Neuronal stem cell (in vitro differentiated cells): Measurements from ENCODE around the gene PPP1R15B.
A peak's percentile ranks its signal among the peaks of the same experiment; 100 is the strongest.

Source experiments
- DNase-seq: peaks from one replicate; pipeline ENCODE4 v3.0.0-alpha.2; 2013; ENCODE audit warnings: low spot score
- H2AFZ ChIP-seq: one replicate; pipeline ENCODE4 v1.6.1; 2013; ENCODE audit warnings: mild to moderate bottlenecking, low read length, inconsistent platforms
- H2AK5ac ChIP-seq: 2 replicates; pipeline ENCODE4 v1.6.1; 2013; ENCODE audit warnings: low read depth, mild to moderate bottlenecking, inconsistent platforms, low read length, moderate library complexity, mixed read lengths
- H2BK120ac ChIP-seq: 2 replicates; pipeline ENCODE4 v1.6.1; 2013; ENCODE audit warnings: low read depth, mild to moderate bottlenecking, inconsistent platforms, low read length, moderate library complexity, mixed read lengths
- H2BK12ac ChIP-seq: one replicate; pipeline ENCODE4 v1.6.1; 2013; ENCODE audit warnings: low read length, inconsistent platforms
- H2BK15ac ChIP-seq: 2 replicates; pipeline ENCODE4 v1.6.1; 2013; ENCODE audit warnings: mild to moderate bottlenecking, low read length, inconsistent platforms, mixed read lengths
- H2BK5ac ChIP-seq: one replicate; pipeline ENCODE4 v1.6.1; 2013; ENCODE audit warnings: inconsistent platforms, mild to moderate bottlenecking, low read length, moderate library complexity
- H3K14ac ChIP-seq: one replicate; pipeline ENCODE4 v1.6.1; 2013; ENCODE audit warnings: low read length, inconsistent platforms
- H3K18ac ChIP-seq: 2 replicates; pipeline ENCODE4 v1.6.1; 2013; ENCODE audit warnings: low read length, inconsistent platforms
- H3K23ac ChIP-seq: 2 replicates; pipeline ENCODE4 v1.6.1; 2013; ENCODE audit warnings: low read depth, mild to moderate bottlenecking, mixed read lengths, low read length, inconsistent platforms; ENCODE audit not compliant: poor library complexity
- H3K27ac ChIP-seq: replicated peaks from 3 replicates; pipeline ENCODE4 v1.5.1; 2013; ENCODE audit warnings: low read length, inconsistent platforms
- H3K27me3 ChIP-seq, 3 experiments: 2 replicates each; pipeline ENCODE4 v1.6.1; 2013; ENCODE audit warnings: low read length in 3 of 3, mild to moderate bottlenecking in 2 of 3, inconsistent platforms in 1 of 3, low read depth in 1 of 3, mixed read lengths in 1 of 3, moderate library complexity in 1 of 3; ENCODE audit not compliant: control insufficient read depth in 3 of 3, insufficient read depth in 3 of 3
- H3K36me3 ChIP-seq, 2 donors: replicated peaks in 1 of 2; 2 replicates each; pipeline ENCODE4 v1.6.1; 2013; ENCODE audit warnings: low read length in 2 of 2; ENCODE audit not compliant: control insufficient read depth in 2 of 2, insufficient read depth in 2 of 2
- H3K4ac ChIP-seq: 2 replicates; pipeline ENCODE4 v1.6.1; 2013; ENCODE audit warnings: inconsistent platforms, mild to moderate bottlenecking, low read length, moderate library complexity
- H3K4me1 ChIP-seq, 2 donors: 1 replicate in 1 of 2; 2 replicates in 1 of 2; pipeline ENCODE4 v1.6.1; 2013; ENCODE audit warnings: low read length in 2 of 2, low read depth in 1 of 2; ENCODE audit not compliant: control insufficient read depth in 2 of 2, insufficient read depth in 1 of 2
- H3K4me2 ChIP-seq: one replicate; pipeline ENCODE4 v1.6.1; 2013; ENCODE audit warnings: mild to moderate bottlenecking, low read length, inconsistent platforms; ENCODE audit not compliant: insufficient read depth, poor library complexity, severe bottlenecking
- H3K4me3 ChIP-seq, 2 donors: 2 replicates each; pipeline ENCODE4 v1.5.1; 2013; ENCODE audit warnings: low read length in 2 of 2, mild to moderate bottlenecking in 2 of 2, inconsistent platforms in 1 of 2, moderate library complexity in 1 of 2
- H3K79me1 ChIP-seq: one replicate; pipeline ENCODE4 v1.6.1; 2013; ENCODE audit warnings: low read depth, mild to moderate bottlenecking, inconsistent platforms, low read length, moderate library complexity
- H3K9ac ChIP-seq: one replicate; pipeline ENCODE4 v1.6.1; 2013; ENCODE audit warnings: mild to moderate bottlenecking, low read depth, low read length, inconsistent platforms; ENCODE audit not compliant: poor library complexity
- H3K9me3 ChIP-seq, 2 donors: replicated peaks in 1 of 2; 2 replicates each; pipeline versions ENCODE3 to v1.6.1; 2013; ENCODE audit warnings: low read length in 2 of 2, mild to moderate bottlenecking in 2 of 2, inconsistent platforms in 1 of 2, low read depth in 1 of 2, mixed read lengths in 1 of 2, moderate library complexity in 1 of 2; ENCODE audit not compliant: control insufficient read depth in 2 of 2, insufficient read depth in 1 of 2
- H4K8ac ChIP-seq: one replicate; pipeline ENCODE4 v1.6.1; 2013; ENCODE audit warnings: low read depth, mild to moderate bottlenecking, inconsistent platforms, low read length, moderate library complexity
- H4K91ac ChIP-seq: one replicate; pipeline ENCODE4 v1.6.1; 2013; ENCODE audit warnings: low read length, low read depth, mild to moderate bottlenecking, inconsistent platforms; ENCODE audit not compliant: poor library complexity
- WGBS, 2 donors: extraction: QIAGEN DNeasy Blood & Tissue Kit; methylation state at CpG; one replicate each; pipeline ENCODE4 v1.1.7; 2013; ENCODE audit warnings: missing lambda C conversion rate in 2 of 2, mixed read lengths in 1 of 2; ENCODE audit not compliant: insufficient read length in 2 of 2, insufficient replicate concordance in 1 of 2; ENCODE audit errors: extremely low coverage in 2 of 2; 5-methylcytosine and 5-hydroxymethylcytosine counted together

The PPP1R15B gene

GRCh38 chr1:204426971-204427701, 15.5 kb upstream of the PPP1R15B start:
- Histone ChIP-seq H3K36me3 (peaks cover 34 to 94% of the 10 kb centered on the region in 2 donors), H3K9me3 (no peaks in the 10 kb centered on the region), H2BK15ac (no peak overlapping the region), H3K23ac (no peak overlapping the region), H3K4ac (no peak overlapping the region), H3K79me1 (no peaks in the 10 kb centered on the region), H2AK5ac (no peak overlapping the region), H3K4me2 (no peak overlapping the region), H4K91ac (no peak overlapping the region), H2AFZ (no peak overlapping the region), H3K27ac (no peak overlapping the region), H3K4me3 (no peak overlapping the region), H3K9ac (no peak overlapping the region), H3K18ac (no peak overlapping the region), H3K4me1 (no peaks in the 10 kb centered on the region), H3K27me3 (no peaks in the 10 kb centered on the region), H2BK120ac (no peak overlapping the region), H2BK5ac (no peak overlapping the region), H3K14ac (no peak overlapping the region), H4K8ac (no peak overlapping the region), H2BK12ac (no peak overlapping the region)
- no CpG with 5 or more reads among the region's 9 CpGs for WGBS, 2 donors
- no peak for DNase-seq

- no peaks in the 10 kb centered on the region for H3K4me1 ChIP-seq
- H3K27ac ChIP-seq: no peak overlapping the region
- no peak overlapping the region for H2AFZ ChIP-seq
- H3K14ac ChIP-seq: no peak overlapping the region
- no peak overlapping the region for H2BK15ac ChIP-seq
- H4K8ac ChIP-seq: no peak overlapping the region
- no peak for DNase-seq
- no peak overlapping the region for H2BK12ac ChIP-seq
- H4K91ac ChIP-seq: no peak overlapping the region
- peaks cover 28 to 93% of the 10 kb centered on the region in 2 donors for H3K36me3 ChIP-seq
- H3K18ac ChIP-seq: no peak overlapping the region
- no peak overlapping the region for H3K4ac ChIP-seq
- H2BK120ac ChIP-seq: no peak overlapping the region
- no peaks in the 10 kb centered on the region for H3K9me3 ChIP-seq
- no peaks in the 10 kb centered on the region for H3K79me1 ChIP-seq
- H2BK5ac ChIP-seq: no peak overlapping the region
- H3K4me3 ChIP-seq: no peak overlapping the region
- no peak overlapping the region for H3K23ac ChIP-seq
- no peaks in the 10 kb centered on the region for H3K27me3 ChIP-seq
- no CpG with 5 or more reads among the region's 2 CpGs for WGBS, 2 donors
- no peak overlapping the region for H3K9ac ChIP-seq
- no peak overlapping the region for H3K4me2 ChIP-seq
- no peak overlapping the region for H2AK5ac ChIP-seq
These were observed 14.9 kb upstream of the PPP1R15B start for GRCh38 chr1:204426474-204426873.

GRCh38 chr1:204426035-204426436, 14.4 kb upstream of the PPP1R15B start:
- Histone ChIP-seq H3K18ac (no peak overlapping the region), H2BK5ac (no peak overlapping the region), H3K36me3 (peaks cover 30 to 94% of the 10 kb centered on the region in 2 donors), H3K27me3 (no peaks in the 10 kb centered on the region), H3K9ac (no peak overlapping the region), H3K79me1 (no peaks in the 10 kb centered on the region), H3K9me3 (no peaks in the 10 kb centered on the region), H3K14ac (no peak overlapping the region), H3K4me2 (no peak overlapping the region), H3K23ac (no peak overlapping the region), H4K91ac (no peak overlapping the region), H2BK15ac (no peak overlapping the region), H3K4me1 (no peaks in the 10 kb centered on the region), H3K27ac (no peak overlapping the region), H2BK12ac (no peak overlapping the region), H2AK5ac (no peak overlapping the region), H2BK120ac (no peak overlapping the region), H4K8ac (no peak overlapping the region), H2AFZ (no peak overlapping the region), H3K4me3 (no peak overlapping the region), H3K4ac (no peak overlapping the region)
- DNase-seq: no peak
- WGBS, 2 donors: no CpG with 5 or more reads among the region's 5 CpGs

GRCh38 chr1:204424621-204425020, 13.0 kb upstream of the PPP1R15B start:
- Histone ChIP-seq H4K8ac (no peak overlapping the region), H3K23ac (peak overlapping the region; percentile 86), H3K79me1 (no peaks in the 10 kb centered on the region), H3K4ac (no peak overlapping the region), H3K27me3 (no peaks in the 10 kb centered on the region), H3K4me3 (no peak overlapping the region), H2BK120ac (no peak overlapping the region), H2BK5ac (no peak overlapping the region), H3K4me2 (no peak overlapping the region), H4K91ac (no peak overlapping the region), H2BK15ac (no peak overlapping the region), H2AFZ (no peak overlapping the region), H2AK5ac (no peak overlapping the region), H2BK12ac (no peak overlapping the region), H3K18ac (no peak overlapping the region), H3K4me1 (no peaks in the 10 kb centered on the region), H3K27ac (no peak overlapping the region), H3K14ac (no peak overlapping the region), H3K9me3 (no peaks in the 10 kb centered on the region), H3K36me3 (peaks cover 27 to 85% of the 10 kb centered on the region in 2 donors), H3K9ac (no peak overlapping the region)
- WGBS, 2 donors: no CpG with 5 or more reads among the region's 10 CpGs
- no peak for DNase-seq
